ENCODE data around the gene C5orf15.

C5orf15 gene

DNA sequence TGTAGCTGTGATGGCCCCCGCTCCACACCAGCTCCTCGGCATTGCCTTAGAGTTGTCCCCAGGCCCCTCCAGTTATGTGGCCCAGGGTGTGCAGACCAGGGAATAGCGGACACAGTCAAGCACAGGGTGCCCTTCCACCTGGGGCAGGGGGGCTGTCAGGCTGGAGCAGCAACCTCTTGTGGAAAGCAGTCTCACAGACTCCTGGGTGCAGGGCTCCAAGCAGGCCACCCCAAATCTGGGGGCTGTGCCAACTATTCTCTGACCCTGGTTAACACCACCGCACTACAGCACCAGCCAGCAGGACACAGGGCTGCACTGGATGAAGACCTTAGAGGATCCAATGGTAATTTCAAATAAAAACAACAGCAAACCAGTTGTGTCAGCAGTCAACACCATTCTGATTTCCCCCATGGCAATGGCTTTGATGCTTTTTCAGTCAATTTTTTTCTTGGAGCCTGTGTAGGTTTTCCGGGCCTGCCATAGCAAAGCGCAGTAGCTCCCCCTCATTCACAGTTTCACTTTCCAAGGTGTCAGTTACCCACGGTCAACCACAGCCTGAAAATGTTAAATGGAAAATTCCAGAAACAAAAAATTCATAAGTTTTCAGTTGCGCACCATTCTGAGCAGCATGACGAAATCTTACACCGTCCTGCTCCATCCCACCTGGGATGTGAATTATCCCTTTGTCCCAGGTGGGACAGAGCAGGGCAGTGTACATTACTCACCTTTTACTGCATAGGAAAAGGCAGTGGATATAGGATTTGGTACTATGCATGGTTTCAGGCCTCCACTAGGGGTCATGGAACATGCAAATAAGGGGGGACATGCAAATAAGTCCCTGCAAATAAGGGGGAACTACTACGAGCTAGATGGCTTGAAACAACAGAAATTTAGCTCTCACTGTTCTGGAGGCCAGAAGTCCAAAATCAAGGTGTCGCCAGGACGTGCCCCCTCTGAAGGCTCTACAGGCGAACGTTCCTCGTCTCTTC lies 49.0 kb downstream of the C5orf15 start:
- DNase-seq, result no peak

DNA sequence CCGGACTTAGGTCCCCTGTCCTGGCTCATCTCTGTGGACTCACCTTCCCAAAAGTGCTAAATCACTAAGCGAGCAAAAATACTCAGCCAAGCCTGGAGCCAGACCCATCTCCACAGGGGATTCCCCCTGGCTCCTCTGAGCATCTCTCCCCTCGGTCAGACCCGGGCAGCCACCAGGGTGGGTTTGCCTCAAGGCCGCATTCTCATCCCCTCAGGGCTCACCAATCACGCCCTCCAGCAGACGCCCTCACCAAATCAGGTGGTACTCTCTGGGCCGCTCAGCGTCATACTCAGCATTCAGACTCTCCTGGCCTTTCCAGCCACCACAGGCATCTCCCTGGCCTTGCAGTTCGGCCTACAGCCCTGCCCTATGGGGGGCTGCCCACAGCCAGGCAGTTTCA lies 49.7 kb downstream of the C5orf15 start:
- no peak for DNase-seq

DNA sequence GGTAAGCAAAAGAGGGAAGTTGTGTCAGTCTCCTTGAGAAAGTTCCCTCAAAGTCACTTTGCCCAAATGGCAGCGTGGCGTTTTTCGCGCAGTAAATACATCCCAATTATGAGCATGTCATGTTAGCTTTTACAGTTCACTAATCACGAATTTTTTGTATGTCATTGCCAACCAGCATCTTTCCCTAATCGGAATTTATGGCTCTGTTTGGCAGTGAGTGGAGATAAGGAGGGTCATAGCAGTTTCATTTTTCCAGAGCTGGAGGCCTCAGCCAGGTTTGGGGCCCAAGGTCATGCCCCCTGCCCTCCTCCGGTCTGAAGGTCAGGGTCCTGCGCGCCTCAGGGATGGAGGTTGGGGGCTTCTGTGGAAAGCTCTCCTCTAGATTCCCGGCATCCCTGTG lies 50.1 kb downstream of the C5orf15 start:
- DNase-seq, result no peak

DNA sequence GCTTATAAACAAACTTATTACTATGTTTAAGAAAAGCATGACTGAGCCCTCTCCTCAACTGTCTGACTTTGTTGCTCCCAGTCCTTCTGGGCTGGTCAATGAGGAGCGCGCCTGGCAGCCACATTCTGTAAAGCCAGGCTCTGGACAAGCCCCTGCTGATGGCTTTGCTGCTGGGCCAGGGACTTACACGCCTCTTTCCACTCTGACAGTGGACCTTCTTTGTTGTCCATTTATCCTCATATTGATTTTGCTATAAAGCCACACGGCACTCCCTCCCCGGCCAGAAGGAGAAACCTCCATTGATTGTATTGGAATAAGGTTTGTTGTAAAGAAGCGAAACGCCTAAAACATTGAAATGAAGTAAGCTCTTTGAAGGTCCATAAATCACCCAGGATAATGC lies 50.6 kb downstream of the C5orf15 start:
- no peak for DNase-seq

DNA sequence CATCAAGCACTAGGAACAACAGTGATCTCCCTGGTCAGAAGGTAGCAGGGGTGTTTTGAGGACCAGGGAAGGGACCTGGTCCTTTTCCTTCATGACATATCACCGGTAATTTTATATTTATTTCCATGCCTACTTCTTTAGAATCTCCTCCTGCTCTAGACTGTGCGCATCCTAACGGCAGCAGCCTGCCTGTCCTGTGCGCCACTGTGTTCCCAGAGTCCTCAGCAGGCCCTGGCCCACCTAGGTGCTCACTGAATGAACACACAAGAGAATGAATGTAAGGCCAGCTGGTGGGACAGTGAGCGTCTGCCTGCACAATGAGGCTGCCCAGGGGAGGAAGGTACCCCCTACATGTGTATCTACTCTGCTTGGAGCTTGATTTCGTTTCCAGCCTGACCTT lies 51.5 kb downstream of the C5orf15 start:
- DNase-seq, result no peak

DNA sequence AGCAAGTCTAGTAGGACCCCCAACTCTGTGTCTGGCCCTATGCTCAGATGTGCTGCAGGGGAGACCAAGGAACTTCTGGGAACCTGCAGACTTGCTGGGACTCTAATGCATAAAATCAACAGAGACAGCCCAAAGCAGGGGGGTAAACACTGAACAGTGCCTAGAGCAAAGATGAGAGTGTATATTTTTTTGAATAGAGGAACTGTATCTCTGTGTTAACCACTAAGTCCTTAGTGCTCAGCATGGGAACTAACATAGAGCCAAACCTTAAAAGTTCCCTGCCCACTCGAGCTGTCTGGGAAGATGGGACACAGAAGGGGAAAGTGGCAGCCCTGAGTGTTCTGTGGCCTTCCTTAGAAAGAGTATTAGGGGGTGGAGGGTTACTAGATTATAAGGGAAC lies 51.9 kb downstream of the C5orf15 start:
- no peak for DNase-seq

DNA sequence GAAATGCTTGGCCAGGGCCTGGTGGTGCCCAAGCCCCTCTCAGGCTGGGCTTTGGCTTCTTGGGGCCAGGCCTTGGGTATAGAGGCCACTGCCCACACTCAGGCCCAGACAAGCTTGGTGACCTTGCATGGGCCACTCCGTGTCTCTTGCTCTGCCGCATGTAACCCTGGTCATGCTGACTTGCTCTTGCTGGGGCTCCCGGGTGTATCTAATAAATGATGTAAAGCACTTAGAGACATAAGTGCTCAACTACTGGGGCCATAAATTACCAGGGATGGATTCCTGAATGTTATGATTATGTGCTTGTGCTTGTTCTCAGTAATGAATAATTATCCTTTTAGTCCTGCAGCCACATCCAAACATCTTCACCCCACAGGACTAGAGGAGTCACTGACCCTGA lies 54.0 kb downstream of the C5orf15 start:
- DNase-seq, result no peak

DNA sequence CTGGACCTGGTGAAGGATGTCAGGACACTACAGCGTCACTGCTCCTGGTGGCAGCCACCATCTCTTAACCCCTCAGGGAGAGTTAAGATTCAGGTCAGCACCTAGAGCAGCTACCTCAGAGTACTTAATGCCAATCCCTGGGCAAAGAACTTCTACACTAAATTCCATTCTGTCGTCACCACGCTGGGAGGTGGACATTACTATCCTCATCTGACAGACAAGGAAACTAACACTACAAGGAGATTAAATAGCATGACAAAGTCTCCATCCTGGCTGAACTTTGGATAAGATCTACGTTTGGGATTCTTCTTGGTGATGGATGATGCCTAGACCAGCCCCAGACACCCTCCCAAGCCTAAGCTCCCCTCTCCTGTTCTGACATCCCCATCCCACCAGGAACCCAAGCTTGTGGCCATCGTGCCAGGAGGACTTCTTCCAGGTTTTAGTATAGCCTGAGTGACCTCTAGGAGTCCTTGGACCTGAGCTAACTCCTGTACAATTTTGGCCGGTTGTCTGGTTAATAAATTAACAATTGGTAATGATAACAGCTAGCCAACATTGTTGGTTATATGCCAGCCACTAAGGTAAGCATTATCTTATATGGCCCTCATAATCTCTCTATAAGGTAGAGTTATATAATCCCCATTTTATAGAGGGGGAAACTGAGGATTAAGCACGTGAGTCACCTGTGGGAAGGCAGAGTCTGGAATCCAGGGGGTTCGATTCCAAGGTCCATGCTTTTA lies 54.8 kb downstream of the C5orf15 start:
- no peak for DNase-seq

DNA sequence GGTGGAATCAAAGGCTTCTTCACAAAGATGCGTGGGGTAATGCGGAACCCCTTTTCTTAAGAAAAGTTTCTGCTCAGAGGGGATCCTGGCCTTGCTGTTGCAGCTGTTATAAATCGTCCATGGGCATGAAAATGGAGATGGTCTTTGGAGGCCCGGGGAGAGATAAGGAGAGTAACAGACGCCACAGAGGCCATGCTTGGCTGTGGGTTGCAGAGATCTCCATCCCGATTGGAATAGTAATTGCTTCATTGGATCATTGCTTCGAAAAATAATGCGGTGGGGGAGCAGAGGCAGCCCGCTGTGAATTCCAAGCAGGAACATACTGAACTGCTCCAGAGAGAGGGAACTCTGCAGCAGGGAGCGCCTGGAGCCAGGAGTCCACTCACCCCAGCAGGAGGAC lies 55.5 kb downstream of the C5orf15 start:
- DNase-seq, result no peak

DNA sequence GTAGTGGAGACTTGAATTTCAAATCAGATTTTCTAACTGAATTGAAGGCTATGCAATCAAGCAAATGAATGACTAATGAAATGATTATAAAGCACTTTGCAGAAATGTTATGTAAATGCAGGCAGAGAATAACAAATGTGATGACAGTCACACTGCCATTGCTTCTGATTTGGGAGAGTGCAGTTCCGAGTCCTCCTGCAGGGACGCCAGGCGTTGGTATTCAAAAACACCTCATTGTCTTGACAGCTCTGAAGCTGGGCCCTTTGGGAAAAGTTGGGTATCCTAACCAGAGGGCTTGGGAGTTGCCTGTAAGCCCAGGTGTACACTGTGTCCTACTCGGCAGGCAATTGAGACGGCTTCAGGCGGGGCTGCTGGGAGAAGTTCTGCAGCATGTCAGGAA lies 57.9 kb downstream of the C5orf15 start:
- no peak for DNase-seq

DNA sequence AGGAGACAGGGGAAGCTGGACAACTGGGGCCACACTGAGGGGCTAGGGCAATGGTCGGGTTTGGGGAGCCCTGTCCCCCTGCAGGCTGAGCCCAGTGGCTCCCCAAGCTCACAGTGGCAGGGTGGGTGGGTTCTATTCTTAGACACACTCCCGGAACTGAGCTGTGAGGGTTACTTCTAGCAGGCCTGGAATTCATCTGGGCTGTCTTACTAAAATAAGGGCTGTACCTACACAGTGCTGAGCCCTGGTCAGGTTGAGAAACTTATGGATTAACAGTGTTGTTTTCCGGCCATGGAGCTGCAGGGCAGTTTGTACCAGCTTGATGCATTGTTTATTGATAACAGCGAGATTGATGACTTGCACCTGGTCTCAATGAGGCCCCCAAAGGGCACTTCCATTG lies 58.8 kb downstream of the C5orf15 start:
- no peak for DNase-seq

DNA sequence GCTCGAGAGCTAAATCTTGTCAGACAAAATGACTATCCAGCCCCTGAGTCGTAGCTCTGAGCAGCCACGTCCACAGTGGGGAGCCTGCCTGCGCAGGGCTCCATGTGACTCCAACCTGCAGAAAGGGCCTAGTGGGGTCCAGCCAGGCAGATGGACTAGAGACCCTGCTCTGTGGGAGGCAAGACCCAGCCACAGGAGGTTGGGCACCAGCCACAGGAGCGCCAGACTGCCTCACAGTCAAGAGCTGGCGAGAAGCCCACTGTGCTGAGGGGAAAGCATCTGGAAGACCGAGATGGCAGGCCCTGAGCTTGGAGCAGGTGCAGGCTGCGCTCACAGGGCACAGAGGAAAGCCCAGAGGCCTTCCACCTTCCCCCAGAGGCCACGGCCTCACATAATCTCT lies 61.4 kb downstream of the C5orf15 start:
- no peak for DNase-seq

DNA sequence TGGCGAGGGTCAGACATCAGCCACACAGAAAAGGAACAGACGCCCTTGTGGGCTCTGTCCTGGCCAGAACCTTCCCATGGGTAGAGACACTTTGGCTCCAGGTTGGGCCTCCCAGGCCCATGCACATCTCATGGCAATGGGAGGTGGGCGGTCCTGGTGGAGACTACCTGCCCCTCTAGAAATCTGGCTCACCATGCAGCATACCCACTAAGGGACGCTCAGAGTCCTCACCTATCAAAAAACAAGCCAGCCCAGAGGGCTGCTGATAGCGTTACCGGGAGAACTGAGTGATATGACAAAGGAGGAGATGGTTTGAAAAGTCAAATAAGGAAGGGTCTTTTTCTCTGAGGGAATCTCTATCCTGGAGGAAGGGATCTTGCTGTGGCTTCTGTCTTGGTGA lies 62.1 kb downstream of the C5orf15 start:
- no peak for DNase-seq

Measured in activated naive CD4-positive, alpha-beta T cell treated with Interleukin-2 at 50 U/mL for 16 hours (primary cell).